Tibial artery (tissue), 4 donors: ENCODE data around the gene VDAC2.

Experiments
- DNase-seq, 2 donors: peaks; one replicate each; pipeline ENCODE4 v3.0.0-alpha.2; 2019
- H3K27ac ChIP-seq, 2 donors: fragments of 200-600 bp; sonication (generic) in 1 of 2; 1 replicate in 1 of 2; 2 replicates in 1 of 2; pipeline ENCODE4 v1.5.1; 2018 to 2019; ENCODE audit warnings: mild to moderate bottlenecking in 1 of 2
- H3K27me3 ChIP-seq, 2 donors: fragments of 200-600 bp; sonication (generic) in 1 of 2; one replicate each; pipeline versions ENCODE4 v1.5.1 to v1.6.0; 2016 to 2019
- H3K36me3 ChIP-seq, 3 donors: fragments of 200-600 bp; sonication (generic) in 2 of 3; one replicate each; pipeline ENCODE4 v1.5.1; 2016 to 2019; ENCODE audit warnings: mild to moderate bottlenecking in 2 of 3
- H3K4me1 ChIP-seq, 4 donors: fragments of 200-600 bp; sonication (generic) in 2 of 4; 1 replicate in 3 of 4; 2 replicates in 1 of 4; pipeline ENCODE4 v1.5.1; 2016 to 2019
- H3K4me3 ChIP-seq, 2 donors: fragments of 200-600 bp; sonication (generic) in 1 of 2; 1 replicate in 1 of 2; 2 replicates in 1 of 2; pipeline ENCODE4 v1.5.1; 2018 to 2019; ENCODE audit warnings: mild to moderate bottlenecking in 2 of 2
- H3K9me3 ChIP-seq, 3 donors: fragments of 200-600 bp; sonication (generic) in 1 of 3; one replicate each; pipeline ENCODE4 v1.5.1; 2016 to 2019
- CTCF ChIP-seq, 2 experiments: fragments of 200-600 bp in 1 of 2; fragments of 450-650 bp in 1 of 2; IDR thresholded peaks; one replicate each; pipeline ENCODE4 v1.5.1; 2017 to 2019; ENCODE audit warnings: antibody characterized with exemption in 2 of 2, mild to moderate bottlenecking in 1 of 2, moderate library complexity in 1 of 2
- intact Hi-C: fragments of 100-400 bp; cut with DNase I; formaldehyde crosslinking; loops from one replicate; pipeline ENCODE4 v1.15.0; 2023; ENCODE audit warnings: low total_unique reads

Gene VDAC2

GRCh38 chr10:75254739-75255138 lies 44.1 kb downstream of the VDAC2 start:
- Histone ChIP-seq H3K4me1 (no peaks in the 10 kb centered on the region), H3K27ac (no peak overlapping the region), H3K4me3 (no peak overlapping the region), H3K9me3 (peaks cover 7 to 14% (median 7%) of the 10 kb centered on the region in 3 donors), H3K27me3 (no peaks in the 10 kb centered on the region), H3K36me3 (no peaks in the 10 kb centered on the region)
- intact Hi-C loops, result no loop called here
- no peak for DNase-seq
- TF ChIP-seq CTCF (IDR thresholded peaks at IDR 0.05), result no peak

GRCh38 chr10:75260990-75261389 lies 50.4 kb downstream of the VDAC2 start:
- peaks cover 0 to 7% (median 3%) of the 10 kb centered on the region in 3 donors for H3K9me3 ChIP-seq
- H3K27ac ChIP-seq, result no peak overlapping the region
- no peak overlapping the region for H3K4me3 ChIP-seq
- peaks cover 0 to 17% of the 10 kb centered on the region in 2 donors for H3K27me3 ChIP-seq
- TF ChIP-seq CTCF (IDR thresholded peaks at IDR 0.05), result no peak
- intact Hi-C loops, result no loop called here
- no peak for DNase-seq
- H3K36me3 ChIP-seq, result no peaks in the 10 kb centered on the region
- H3K4me1 ChIP-seq, result peaks cover 0 to 5% (median 0%) of the 10 kb centered on the region in 4 donors

GRCh38 chr10:75261813-75262705 lies 51.5 kb downstream of the VDAC2 start:
- Histone ChIP-seq H3K4me3 (no peak overlapping the region), H3K36me3 (no peaks in the 10 kb centered on the region), H3K27me3 (peaks cover 0 to 17% of the 10 kb centered on the region in 2 donors), H3K27ac (no peak overlapping the region), H3K4me1 (peaks cover 0 to 5% (median 0%) of the 10 kb centered on the region in 4 donors), H3K9me3 (peaks cover 0 to 7% (median 3%) of the 10 kb centered on the region in 3 donors)
- intact Hi-C loops, result no loop called here
- no peak for DNase-seq
- no peak for TF ChIP-seq CTCF (IDR thresholded peaks at IDR 0.05)

GRCh38 chr10:75263806-75264205 lies 53.2 kb downstream of the VDAC2 start:
- Histone ChIP-seq H3K27ac (no peak overlapping the region), H3K27me3 (peaks cover 0 to 17% of the 10 kb centered on the region in 2 donors), H3K9me3 (peaks cover 0 to 7% (median 3%) of the 10 kb centered on the region in 3 donors), H3K4me1 (peaks cover 0 to 5% (median 0%) of the 10 kb centered on the region in 4 donors), H3K4me3 (no peak overlapping the region), H3K36me3 (no peaks in the 10 kb centered on the region)
- intact Hi-C loops, result no loop called here
- DNase-seq, result no peak
- TF ChIP-seq CTCF (IDR thresholded peaks at IDR 0.05), result no peak

GRCh38 chr10:75265856-75266255 lies 55.3 kb downstream of the VDAC2 start:
- no peak for TF ChIP-seq CTCF (IDR thresholded peaks at IDR 0.05)
- H3K27me3 ChIP-seq, result peaks cover 0 to 17% of the 10 kb centered on the region in 2 donors
- no peak overlapping the region for H3K4me3 ChIP-seq
- no peaks in the 10 kb centered on the region for H3K36me3 ChIP-seq
- intact Hi-C loops, result no loop called here
- H3K4me1 ChIP-seq, result peaks cover 0 to 5% (median 0%) of the 10 kb centered on the region in 4 donors
- peaks cover 0 to 3% (median 3%) of the 10 kb centered on the region in 3 donors for H3K9me3 ChIP-seq
- H3K27ac ChIP-seq, result no peak overlapping the region
- DNase-seq, result no peak
